GM19397 (cell line): Measurements from ENCODE around the gene CFAP69.

Source experiments
- ATAC-seq: cut with Tn5 transposase; IDR thresholded peaks from one replicate; pipeline ENCODE4 v1.9.1; 2021; ENCODE audit warnings: mild to moderate bottlenecking, moderate library complexity; ENCODE audit not compliant: unreplicated experiment

The CFAP69 gene

DNA sequence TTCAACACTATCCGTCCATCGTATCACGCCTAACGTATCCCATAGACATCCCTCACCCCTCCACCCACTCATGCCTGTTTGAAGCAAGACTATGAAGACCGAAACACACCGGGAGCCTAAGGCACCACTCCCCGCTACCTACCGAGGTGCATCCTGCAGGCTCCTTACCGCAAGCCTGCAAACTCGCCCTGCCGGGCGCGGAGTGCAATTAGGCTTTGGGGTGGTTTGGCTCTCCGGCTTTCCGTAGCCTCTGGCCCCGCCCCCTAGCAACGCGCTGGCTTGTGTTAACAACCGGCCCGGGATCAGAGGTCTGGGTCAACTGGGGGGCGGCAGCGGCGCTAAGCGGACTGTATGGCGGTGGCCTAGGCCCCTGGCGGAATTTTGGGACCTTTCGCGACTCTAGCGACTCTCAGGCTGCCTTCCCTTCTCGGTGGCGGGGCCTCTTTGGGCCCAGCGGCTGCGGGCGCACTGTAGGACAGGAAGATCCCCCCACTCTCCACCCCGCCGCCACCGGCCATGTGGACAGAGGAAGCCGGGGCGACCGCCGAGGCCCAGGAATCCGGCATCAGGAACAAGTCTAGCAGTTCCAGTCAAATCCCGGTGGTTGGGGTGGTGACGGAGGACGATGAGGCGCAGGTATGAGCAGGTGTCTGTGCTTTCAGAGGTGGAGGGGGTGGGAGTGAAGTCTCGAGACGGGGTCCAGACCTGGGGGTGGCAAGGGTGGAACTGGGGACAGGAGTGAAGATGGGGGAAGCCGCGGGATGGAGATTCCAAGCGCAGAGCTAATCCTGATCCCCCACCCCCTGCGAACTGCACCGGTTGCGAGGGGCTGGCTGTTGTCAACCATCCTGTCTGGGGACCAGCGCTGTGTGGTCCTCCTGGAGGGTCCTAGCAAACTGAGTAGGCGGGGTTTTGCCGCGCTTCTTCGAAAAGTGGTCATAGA is at the start of gene CFAP69:
TSS of gene CFAP69 (plus strand) at position 266 of the 943 bp plus-strand sequence. CDS start at position 517, 251 bp downstream.
- peak; percentile 82 for ATAC-seq

- no peak for ATAC-seq
These were observed 43.3 kb upstream of the CFAP69 start for GRCh38 chr7:90201500-90202195.

DNA sequence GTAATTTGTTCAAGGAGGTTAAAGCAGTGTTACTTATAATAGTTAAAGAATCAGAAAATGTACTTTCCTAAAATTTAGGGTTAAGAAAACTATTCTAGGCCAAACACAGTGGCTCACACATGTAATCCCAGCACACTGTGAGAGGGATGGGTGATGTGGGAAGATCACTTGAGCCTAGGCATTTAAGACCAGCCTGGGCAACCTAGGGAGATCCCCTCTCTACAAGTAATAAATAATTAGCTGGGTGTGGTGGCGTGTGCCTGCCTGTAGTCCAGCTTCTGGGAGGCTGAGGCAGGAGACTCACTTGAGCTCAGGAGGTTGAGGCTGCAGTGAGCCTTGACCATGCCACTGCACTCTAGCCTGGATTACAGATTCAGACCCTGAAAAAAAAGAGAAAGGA is 37.0 kb upstream of the CFAP69 start:
- ATAC-seq = no peak

DNA sequence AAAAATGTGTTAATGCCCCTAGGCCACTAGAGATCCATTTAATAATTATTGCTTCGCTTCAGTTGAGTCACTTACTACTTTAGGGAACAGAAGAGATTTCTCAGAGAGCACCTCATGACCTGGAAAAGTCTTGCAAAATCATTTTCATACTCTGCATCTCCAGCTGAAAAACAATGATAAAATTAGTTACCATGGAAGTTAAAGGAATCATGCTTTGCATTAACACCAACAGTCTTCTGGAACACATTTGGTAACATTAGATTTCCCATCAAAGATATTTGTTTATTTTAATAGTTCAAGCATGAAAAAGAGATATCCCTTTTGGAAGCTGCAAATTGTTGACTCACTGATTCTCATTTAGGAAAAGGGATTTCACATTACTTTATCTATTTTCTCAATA is 35.2 kb upstream of the CFAP69 start:
- ATAC-seq = no peak

DNA sequence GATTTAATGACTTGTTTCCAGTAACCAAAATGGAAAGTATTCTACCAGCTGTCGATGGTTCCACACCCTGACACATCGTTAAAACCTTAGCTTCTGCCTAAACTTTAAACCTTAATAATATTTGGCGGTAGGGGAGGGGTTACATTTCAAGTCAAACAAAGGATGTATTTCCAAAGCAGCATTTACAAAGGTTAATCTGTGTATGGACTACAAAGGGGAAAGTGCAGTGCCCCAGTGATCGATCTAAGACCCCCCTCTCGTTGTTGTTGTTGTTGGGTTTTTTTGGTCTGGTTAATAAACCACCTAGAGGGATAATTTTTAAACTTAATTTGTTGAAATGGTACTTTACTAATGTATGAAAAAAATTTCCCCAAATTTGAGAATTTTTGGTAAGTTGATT is 34.5 kb upstream of the CFAP69 start:
- ATAC-seq = no peak

DNA sequence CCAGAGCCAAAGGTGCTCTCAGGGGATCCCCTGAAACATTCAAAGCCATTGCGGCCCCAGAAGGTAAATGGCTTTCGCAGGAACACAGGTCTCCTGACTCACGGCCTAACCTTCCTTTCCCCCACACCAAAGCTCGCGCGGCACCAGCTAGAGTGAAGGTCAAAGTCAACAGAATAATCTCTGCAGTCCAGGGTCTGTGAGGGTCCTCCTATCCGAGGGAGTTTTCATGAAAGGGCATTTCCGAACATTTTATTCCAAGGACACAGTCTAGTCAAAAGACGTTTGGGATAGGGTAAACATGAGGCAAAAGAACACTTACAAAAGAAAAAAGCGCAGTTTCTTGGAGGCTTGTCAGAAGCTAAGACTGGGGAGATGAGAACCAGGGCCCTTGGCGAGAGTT is 34.0 kb upstream of the CFAP69 start:
- ATAC-seq = peak; percentile 8

DNA sequence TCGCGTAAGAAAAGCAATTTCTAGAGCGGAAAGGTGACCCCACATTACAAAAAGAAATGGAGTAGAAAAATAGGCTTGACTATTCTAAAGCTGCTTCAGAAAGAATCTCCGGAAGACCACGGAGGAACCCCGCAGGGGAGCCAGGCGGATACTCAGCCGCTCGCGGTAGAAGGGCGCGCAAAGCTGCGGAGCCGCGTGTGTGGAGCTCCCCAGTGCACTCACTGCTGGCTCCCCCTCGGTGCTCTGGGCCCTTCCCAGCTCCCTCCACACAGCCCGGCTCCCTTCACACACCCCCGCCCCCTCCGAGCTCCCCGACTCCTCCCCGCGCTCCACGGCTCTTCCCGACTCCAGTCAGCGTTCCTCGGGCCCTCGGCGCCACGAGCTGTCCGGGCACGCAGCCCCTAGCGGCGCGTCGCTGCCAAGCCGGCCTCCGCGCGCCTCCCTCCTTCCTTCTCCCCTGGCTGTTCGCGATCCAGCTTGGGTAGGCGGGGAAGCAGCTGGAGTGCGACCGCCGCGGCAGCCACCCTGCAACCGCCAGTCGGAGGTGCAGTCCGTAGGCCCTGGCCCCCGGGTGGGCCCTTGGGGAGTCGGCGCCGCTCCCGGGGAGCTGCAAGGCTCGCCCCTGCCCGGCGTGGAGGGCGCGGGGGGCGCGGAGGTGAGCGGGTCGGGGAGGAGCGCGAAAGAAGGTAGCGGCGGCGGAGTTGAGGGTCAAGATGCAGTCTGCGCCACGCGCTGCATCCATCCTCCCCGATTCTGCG is 33.4 kb upstream of the CFAP69 start, which contains the start of gene STEAP2:
TSS of gene STEAP2 (plus strand) at position 350 of the 758 bp plus-strand sequence. CDS start 13,343 bp downstream, outside the sequence.
- peak; percentile 92 for ATAC-seq

GRCh38 chr7:90212149-90212495 is 32.9 kb upstream of the CFAP69 start:
- no peak for ATAC-seq

- no peak for ATAC-seq
These were observed 31.5 kb upstream of the CFAP69 start for GRCh38 chr7:90213521-90213920.

GRCh38 chr7:90216080-90216674 is 28.8 kb upstream of the CFAP69 start:
- ATAC-seq = no peak

DNA sequence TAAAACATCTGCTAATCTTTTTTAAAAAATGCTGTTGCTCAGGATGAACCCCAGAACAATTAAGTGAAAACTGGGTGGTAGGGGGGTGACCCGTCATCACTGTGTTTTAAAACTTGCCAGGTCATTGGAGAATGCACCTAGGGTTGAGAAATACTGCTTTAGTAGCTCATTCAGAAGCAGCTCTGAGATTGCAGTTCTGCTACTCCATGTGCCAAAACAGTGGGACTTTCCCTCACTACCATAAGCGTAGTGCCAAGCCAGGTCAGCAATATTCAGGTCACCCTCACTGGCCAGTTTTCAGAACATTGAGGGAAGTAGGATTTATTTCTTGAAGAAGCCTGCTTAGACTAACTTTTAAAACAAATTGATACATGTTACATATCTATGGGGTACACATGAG is 28.2 kb upstream of the CFAP69 start:
- no peak for ATAC-seq

GRCh38 chr7:90222390-90222789 is 22.6 kb upstream of the CFAP69 start:
- ATAC-seq = no peak

DNA sequence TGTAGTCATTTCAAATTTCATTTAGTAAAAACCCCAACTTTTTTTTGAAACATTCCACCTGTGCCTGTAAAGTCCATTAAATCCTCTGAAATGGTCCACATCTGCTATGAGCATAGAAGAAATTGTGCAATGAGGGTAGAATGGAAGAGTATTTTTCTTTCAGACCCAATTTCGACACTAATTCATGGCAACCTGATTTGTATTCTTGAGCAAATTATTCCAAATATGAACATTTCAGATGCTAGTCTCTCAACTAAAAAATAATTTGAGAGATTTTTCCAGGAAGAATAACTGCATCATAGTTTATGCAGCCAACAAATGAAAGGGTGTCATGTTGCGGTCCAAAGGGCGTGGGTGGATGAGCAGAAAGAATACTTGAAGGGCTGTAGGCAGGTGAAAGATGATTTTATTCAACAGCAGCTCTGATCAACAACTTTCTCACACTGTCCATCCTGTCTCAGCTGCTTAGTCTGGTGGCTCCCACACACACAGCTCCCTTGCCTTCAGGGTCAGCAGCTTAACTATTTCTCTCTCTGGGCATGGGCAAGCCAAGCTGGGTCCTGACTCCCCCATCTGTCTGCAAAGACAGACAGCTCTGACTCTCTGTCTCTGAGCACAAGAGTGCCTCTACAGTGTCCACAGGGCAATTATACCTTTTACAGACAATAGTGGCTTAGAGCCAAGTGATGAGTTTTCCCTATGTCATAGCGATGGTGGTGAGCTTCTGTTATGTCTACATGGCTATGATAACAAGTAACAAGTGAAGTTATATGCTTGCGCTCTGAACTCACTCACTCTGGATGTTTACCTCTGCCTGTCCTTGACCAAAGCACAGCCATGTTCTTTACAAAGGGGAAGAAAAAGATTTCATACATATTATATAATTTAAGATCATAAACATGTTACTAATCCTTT is 21.9 kb upstream of the CFAP69 start:
- no peak for ATAC-seq

DNA sequence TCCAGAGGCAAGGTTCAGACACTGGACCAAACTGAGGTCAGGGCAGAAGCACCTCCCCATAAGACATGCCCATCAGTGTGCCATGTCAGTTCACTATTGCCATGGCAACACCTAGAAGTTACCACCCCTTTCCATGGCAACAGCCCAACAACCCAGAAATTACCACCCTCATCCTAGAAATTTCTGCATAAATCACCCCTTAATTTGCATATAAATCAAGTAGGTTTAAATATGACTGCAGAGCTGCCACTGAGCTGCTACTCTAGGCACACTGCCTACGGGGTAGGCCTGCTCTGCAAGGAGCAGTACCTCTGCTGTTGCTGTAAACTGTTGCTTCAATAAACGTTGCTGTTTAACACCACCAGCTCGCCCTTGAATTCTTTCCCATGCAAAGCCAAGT is 20.8 kb upstream of the CFAP69 start:
- ATAC-seq = no peak

DNA sequence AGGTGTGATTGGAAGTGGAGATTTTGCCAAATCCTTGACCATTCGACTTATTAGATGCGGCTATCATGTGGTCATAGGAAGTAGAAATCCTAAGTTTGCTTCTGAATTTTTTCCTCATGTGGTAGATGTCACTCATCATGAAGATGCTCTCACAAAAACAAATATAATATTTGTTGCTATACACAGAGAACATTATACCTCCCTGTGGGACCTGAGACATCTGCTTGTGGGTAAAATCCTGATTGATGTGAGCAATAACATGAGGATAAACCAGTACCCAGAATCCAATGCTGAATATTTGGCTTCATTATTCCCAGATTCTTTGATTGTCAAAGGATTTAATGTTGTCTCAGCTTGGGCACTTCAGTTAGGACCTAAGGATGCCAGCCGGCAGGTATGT is 19.8 kb upstream of the CFAP69 start:
- ATAC-seq = no peak

- no peak for ATAC-seq
These were observed 19.4 kb upstream of the CFAP69 start for GRCh38 chr7:90225601-90226000.

- ATAC-seq = no peak
These were observed 17.7 kb upstream of the CFAP69 start for GRCh38 chr7:90227259-90227658.

GRCh38 chr7:90229682-90230081 is 15.3 kb upstream of the CFAP69 start:
- ATAC-seq = no peak

DNA sequence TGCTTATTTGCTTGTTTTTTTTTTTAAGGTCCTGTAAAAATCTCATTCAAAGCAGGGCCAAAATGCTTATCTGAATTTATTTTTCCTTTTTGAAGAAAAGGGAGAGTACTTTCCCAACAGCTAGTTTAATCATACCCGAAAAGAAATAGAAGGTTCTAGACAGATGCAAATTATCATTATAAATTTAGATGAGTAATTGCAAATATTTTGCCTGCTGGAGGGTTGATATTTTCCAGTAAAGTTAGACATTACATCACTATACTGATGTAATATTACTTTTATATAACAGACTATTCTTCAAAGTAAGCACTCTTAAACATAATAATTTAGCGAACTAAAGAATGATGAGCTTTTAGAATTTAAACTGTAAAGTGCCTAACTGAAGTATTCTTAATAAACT is 14.1 kb upstream of the CFAP69 start:
- no peak for ATAC-seq

DNA sequence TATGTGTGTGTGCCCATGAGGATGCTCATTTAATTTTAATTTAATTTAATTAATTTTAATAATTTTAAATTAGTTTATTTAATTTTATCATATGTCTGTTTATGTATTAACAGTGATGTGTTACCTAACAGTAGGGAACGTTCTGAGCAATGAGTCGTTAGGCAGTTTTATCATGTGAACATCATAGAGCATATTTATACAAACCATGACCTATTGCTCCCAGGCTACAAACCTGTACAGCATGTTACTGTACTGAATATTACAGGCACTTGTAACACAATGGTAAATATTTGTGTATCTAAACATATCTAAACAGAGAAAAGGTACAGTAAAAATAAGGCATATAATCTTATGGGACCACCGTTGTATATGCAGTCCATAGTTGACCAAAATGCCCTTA is 13.7 kb upstream of the CFAP69 start:
- no peak for ATAC-seq
